Measurements from ENCODE around the gene DMPK.
"Not testable (repeated sequence)": the region's sequence is repeated elsewhere in the genome, so short reads cannot be mapped to it uniquely, and the experiment has no call there.

The DMPK gene

DNA sequence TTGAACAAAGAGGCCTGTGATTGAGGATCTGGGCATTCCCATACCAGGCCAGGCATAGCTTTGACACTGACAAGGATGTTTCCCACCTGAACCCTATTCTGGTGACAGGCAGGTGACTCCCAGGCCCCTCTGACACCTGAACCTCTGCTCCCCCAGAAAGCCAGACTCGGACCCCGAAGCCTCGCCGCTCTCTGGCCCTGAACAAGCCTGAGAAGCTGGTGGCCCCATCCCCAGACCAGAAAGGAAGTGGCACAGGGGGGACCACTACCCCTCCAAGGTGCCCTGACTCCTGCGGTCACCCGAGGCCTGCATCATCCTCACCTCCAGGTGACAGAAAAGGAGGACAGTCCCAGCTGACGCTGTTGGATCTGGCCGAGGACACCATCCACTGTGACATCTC lies 28.0 kb downstream of the DMPK start:
- Histone ChIP-seq H3K9ac (ENCODE audit: low read depth, low read length, poor library complexity) (peak overlapping the region; percentile 27), H2BK15ac (ENCODE audit: low read length) (peak overlapping the region; percentile 87), H3K4me1 (ENCODE audit: control insufficient read depth in 2 of 2, insufficient read depth in 1 of 2, low read depth in 1 of 2, low read length in 2 of 2) (peaks cover 4 to 6% of the 10 kb centered on the region in 2 donors), H3K4ac (ENCODE audit: low read length) (no peak overlapping the region), H3K4me2 (ENCODE audit: insufficient read depth, low read length, poor library complexity, severe bottlenecking) (no peak overlapping the region), H2AK5ac (ENCODE audit: low read depth, low read length) (peak overlapping the region; percentile 68), H4K8ac (ENCODE audit: low read depth, low read length) (no peak overlapping the region), H3K79me1 (ENCODE audit: low read depth, low read length) (no peaks in the 10 kb centered on the region), H3K23ac (ENCODE audit: low read depth, low read length, poor library complexity) (no peak overlapping the region), H2BK120ac (ENCODE audit: low read depth, low read length) (no peak overlapping the region), H3K27ac (replicated peaks; ENCODE audit: low read length) (no peak overlapping the region), H3K14ac (ENCODE audit: low read length) (no peak overlapping the region), H3K36me3 (replicated peaks in 1 of 2; ENCODE audit: control insufficient read depth in 2 of 2, insufficient read depth in 2 of 2, low read length in 2 of 2) (no peaks in the 10 kb centered on the region), H2BK12ac (ENCODE audit: low read length) (no peak overlapping the region), H2AFZ (ENCODE audit: low read length) (no peak overlapping the region), H2BK5ac (ENCODE audit: low read length) (no peak overlapping the region), H4K91ac (ENCODE audit: low read depth, low read length, poor library complexity) (no peak overlapping the region), H3K9me3 (replicated peaks in 1 of 2; ENCODE audit: control insufficient read depth in 2 of 2, insufficient read depth in 1 of 2, low read depth in 1 of 2, low read length in 2 of 2) (no peaks in the 10 kb centered on the region), H3K18ac (ENCODE audit: low read length) (no peak overlapping the region), H3K27me3 (ENCODE audit: control insufficient read depth in 3 of 3, insufficient read depth in 3 of 3, low read depth in 1 of 3, low read length in 3 of 3) (peaks cover 0 to 20% (median 0%) of the 10 kb centered on the region in 3 experiments), H3K4me3 (ENCODE audit: low read length in 2 of 2) (no peak overlapping the region)
- WGBS, 2 donors (ENCODE audit: extremely low coverage in 2 of 2, insufficient read length in 2 of 2, insufficient replicate concordance in 1 of 2): no CpG with 5 or more reads among the region's 8 CpGs
- DNase-seq (ENCODE audit: low spot score): no peak

DNA sequence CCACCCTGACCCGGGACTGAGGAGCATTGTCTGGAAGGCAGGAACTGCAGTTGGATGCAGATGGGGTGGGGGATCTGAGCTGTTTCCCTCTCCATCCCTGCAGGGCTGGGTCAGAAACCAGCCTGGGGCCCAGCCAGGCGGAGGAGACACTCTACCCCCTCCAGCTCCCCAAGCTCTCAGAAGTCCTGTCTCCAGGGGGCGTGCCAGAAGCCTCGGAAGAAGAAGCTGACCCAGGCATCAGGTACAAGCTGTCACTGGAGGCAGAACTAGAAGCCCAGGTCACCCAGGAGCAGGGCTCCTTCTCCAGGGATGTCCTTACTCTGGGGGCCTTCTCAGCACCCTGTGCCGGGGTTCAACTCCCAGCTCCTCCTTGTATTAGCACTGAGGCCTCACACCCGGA lies 28.7 kb downstream of the DMPK start:
- Histone ChIP-seq H3K4me2 (ENCODE audit: insufficient read depth, low read length, poor library complexity, severe bottlenecking) (no peak overlapping the region), H2BK15ac (ENCODE audit: low read length) (peak overlapping the region; percentile 97), H3K27me3 (ENCODE audit: control insufficient read depth in 3 of 3, insufficient read depth in 3 of 3, low read depth in 1 of 3, low read length in 3 of 3) (peaks cover 0 to 15% (median 0%) of the 10 kb centered on the region in 3 experiments), H3K9ac (ENCODE audit: low read depth, low read length, poor library complexity) (no peak overlapping the region), H2BK5ac (ENCODE audit: low read length) (peak overlapping the region; percentile 59), H2BK12ac (ENCODE audit: low read length) (no peak overlapping the region), H3K18ac (ENCODE audit: low read length) (peak overlapping the region; percentile 76), H3K4me1 (ENCODE audit: control insufficient read depth in 2 of 2, insufficient read depth in 1 of 2, low read depth in 1 of 2, low read length in 2 of 2) (peaks cover 4 to 6% of the 10 kb centered on the region in 2 donors), H2BK120ac (ENCODE audit: low read depth, low read length) (no peak overlapping the region), H3K27ac (replicated peaks; ENCODE audit: low read length) (no peak overlapping the region), H3K4me3 (ENCODE audit: low read length in 2 of 2) (no peak overlapping the region), H4K8ac (ENCODE audit: low read depth, low read length) (no peak overlapping the region), H3K36me3 (replicated peaks in 1 of 2; ENCODE audit: control insufficient read depth in 2 of 2, insufficient read depth in 2 of 2, low read length in 2 of 2) (no peaks in the 10 kb centered on the region), H2AK5ac (ENCODE audit: low read depth, low read length) (no peak overlapping the region), H2AFZ (ENCODE audit: low read length) (peak overlapping the region; percentile 76), H3K9me3 (replicated peaks in 1 of 2; ENCODE audit: control insufficient read depth in 2 of 2, insufficient read depth in 1 of 2, low read depth in 1 of 2, low read length in 2 of 2) (no peaks in the 10 kb centered on the region), H3K4ac (ENCODE audit: low read length) (no peak overlapping the region), H4K91ac (ENCODE audit: low read depth, low read length, poor library complexity) (no peak overlapping the region), H3K79me1 (ENCODE audit: low read depth, low read length) (no peaks in the 10 kb centered on the region), H3K23ac (ENCODE audit: low read depth, low read length, poor library complexity) (no peak overlapping the region), H3K14ac (ENCODE audit: low read length) (no peak overlapping the region)
- DNase-seq (ENCODE audit: low spot score): no peak
- WGBS, 2 donors (ENCODE audit: extremely low coverage in 2 of 2, insufficient read length in 2 of 2, insufficient replicate concordance in 1 of 2): no CpG with 5 or more reads among the region's 6 CpGs

DNA sequence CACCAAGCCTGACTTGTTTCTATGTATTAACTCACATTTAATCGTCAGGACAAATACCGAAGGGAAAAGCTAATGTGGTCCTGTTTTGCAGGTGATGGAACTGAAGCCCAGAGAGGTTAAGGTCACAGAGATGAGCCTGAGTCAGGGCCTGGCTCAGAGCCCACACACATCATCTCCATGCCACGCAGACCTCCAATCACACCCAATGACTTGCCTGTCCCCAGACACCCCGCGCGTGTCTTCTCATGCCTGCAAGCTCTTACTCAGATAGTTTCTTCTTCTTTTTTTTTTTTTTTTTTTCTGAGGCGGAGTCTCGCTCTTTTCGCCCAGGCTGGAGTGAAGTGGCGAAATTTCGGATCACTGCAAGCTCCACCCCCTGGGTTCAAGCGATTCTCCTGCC lies 29.7 kb downstream of the DMPK start:
- Histone ChIP-seq H3K27me3 (ENCODE audit: control insufficient read depth in 3 of 3, insufficient read depth in 3 of 3, low read depth in 1 of 3, low read length in 3 of 3) (peaks cover 0 to 15% (median 0%) of the 10 kb centered on the region in 3 experiments), H3K27ac (replicated peaks; ENCODE audit: low read length) (no peak overlapping the region), H3K79me1 (ENCODE audit: low read depth, low read length) (no peaks in the 10 kb centered on the region), H3K18ac (ENCODE audit: low read length) (no peak overlapping the region), H3K4me3 (ENCODE audit: low read length in 2 of 2) (no peak overlapping the region), H3K14ac (ENCODE audit: low read length) (no peak overlapping the region), H2BK15ac (ENCODE audit: low read length) (no peak overlapping the region), H3K4me2 (ENCODE audit: insufficient read depth, low read length, poor library complexity, severe bottlenecking) (no peak overlapping the region), H3K23ac (ENCODE audit: low read depth, low read length, poor library complexity) (no peak overlapping the region), H2AK5ac (ENCODE audit: low read depth, low read length) (no peak overlapping the region), H3K36me3 (replicated peaks in 1 of 2; ENCODE audit: control insufficient read depth in 2 of 2, insufficient read depth in 2 of 2, low read length in 2 of 2) (no peaks in the 10 kb centered on the region), H2BK12ac (ENCODE audit: low read length) (no peak overlapping the region), H3K4ac (ENCODE audit: low read length) (no peak overlapping the region), H3K9me3 (replicated peaks in 1 of 2; ENCODE audit: control insufficient read depth in 2 of 2, insufficient read depth in 1 of 2, low read depth in 1 of 2, low read length in 2 of 2) (no peaks in the 10 kb centered on the region), H2AFZ (ENCODE audit: low read length) (no peak overlapping the region), H2BK120ac (ENCODE audit: low read depth, low read length) (no peak overlapping the region), H2BK5ac (ENCODE audit: low read length) (no peak overlapping the region), H4K8ac (ENCODE audit: low read depth, low read length) (no peak overlapping the region), H3K9ac (ENCODE audit: low read depth, low read length, poor library complexity) (no peak overlapping the region), H4K91ac (ENCODE audit: low read depth, low read length, poor library complexity) (no peak overlapping the region), H3K4me1 (ENCODE audit: control insufficient read depth in 2 of 2, insufficient read depth in 1 of 2, low read depth in 1 of 2, low read length in 2 of 2) (peaks cover 4 to 6% of the 10 kb centered on the region in 2 donors)
- no peak for DNase-seq (ENCODE audit: low spot score)
- WGBS, 2 donors (ENCODE audit: extremely low coverage in 2 of 2, insufficient read length in 2 of 2, insufficient replicate concordance in 1 of 2): no CpG with 5 or more reads among the region's 12 CpGs

DNA sequence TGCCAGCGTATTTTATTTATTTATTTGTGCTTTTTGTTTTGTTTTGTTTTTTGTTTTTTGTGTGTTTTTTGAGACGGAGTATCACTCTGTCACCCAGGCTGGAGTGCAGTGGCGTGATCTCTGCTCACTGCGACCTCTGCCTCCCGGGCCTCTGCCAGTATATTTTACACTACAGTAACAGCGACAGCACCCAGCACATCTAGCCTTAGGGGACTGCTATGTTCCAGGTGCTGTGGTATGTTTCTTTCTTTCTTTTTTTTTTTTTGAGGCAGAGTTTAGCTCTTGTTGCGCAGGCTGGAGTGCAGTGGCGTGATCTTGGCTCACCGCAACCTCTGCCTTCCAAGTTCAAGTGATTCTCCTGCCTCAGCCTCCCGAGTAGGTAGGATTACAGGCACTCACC lies 30.8 kb downstream of the DMPK start:
- H3K9ac ChIP-seq (ENCODE audit: low read depth, low read length, poor library complexity); H3K18ac ChIP-seq (ENCODE audit: low read length); H2AFZ ChIP-seq (ENCODE audit: low read length); H2BK120ac ChIP-seq (ENCODE audit: low read depth, low read length); DNase-seq (ENCODE audit: low spot score); H3K23ac ChIP-seq (ENCODE audit: low read depth, low read length, poor library complexity); H3K27ac ChIP-seq (replicated peaks; ENCODE audit: low read length); H2BK15ac ChIP-seq (ENCODE audit: low read length); H2BK5ac ChIP-seq (ENCODE audit: low read length); H3K4me1 ChIP-seq (ENCODE audit: control insufficient read depth in 2 of 2, insufficient read depth in 1 of 2, low read depth in 1 of 2, low read length in 2 of 2); H3K36me3 ChIP-seq (replicated peaks in 1 of 2; ENCODE audit: control insufficient read depth in 2 of 2, insufficient read depth in 2 of 2, low read length in 2 of 2); H3K4ac ChIP-seq (ENCODE audit: low read length); H3K4me2 ChIP-seq (ENCODE audit: insufficient read depth, low read length, poor library complexity, severe bottlenecking); H4K8ac ChIP-seq (ENCODE audit: low read depth, low read length); H3K9me3 ChIP-seq (replicated peaks in 1 of 2; ENCODE audit: control insufficient read depth in 2 of 2, insufficient read depth in 1 of 2, low read depth in 1 of 2, low read length in 2 of 2); H2AK5ac ChIP-seq (ENCODE audit: low read depth, low read length); H2BK12ac ChIP-seq (ENCODE audit: low read length); H3K4me3 ChIP-seq (ENCODE audit: low read length in 2 of 2); H3K14ac ChIP-seq (ENCODE audit: low read length); H3K79me1 ChIP-seq (ENCODE audit: low read depth, low read length); H4K91ac ChIP-seq (ENCODE audit: low read depth, low read length, poor library complexity): not testable (repeated sequence)
- no CpG with 5 or more reads among the region's 10 CpGs for WGBS, 2 donors (ENCODE audit: extremely low coverage in 2 of 2, insufficient read length in 2 of 2, insufficient replicate concordance in 1 of 2)
- peaks cover 0 to 17% (median 0%) of the 10 kb centered on the region in 3 experiments for H3K27me3 ChIP-seq (ENCODE audit: control insufficient read depth in 3 of 3, insufficient read depth in 3 of 3, low read depth in 1 of 3, low read length in 3 of 3)

Measured in neuronal stem cell (in vitro differentiated cells).